CD14-positive monocyte (primary cell): ENCODE measurements around the gene UST. TPM values are rescaled to one million over a fixed set of nuclear protein-coding genes. Genes with fewer than 3 reads are reported as not detected.

Experiments
- DNase-seq, 3 donors: peaks; one replicate each; pipeline ENCODE4 v3.0.0-alpha.2; 2011 to 2022
- H2AFZ ChIP-seq: 2 replicates; pipeline ENCODE4 v1.6.0; 2012; ENCODE audit warnings: mild to moderate bottlenecking, low read depth, low read length, inconsistent platforms; ENCODE audit not compliant: insufficient read depth, poor library complexity, severe bottlenecking
- H3K27ac ChIP-seq, 2 donors: 1 replicate in 1 of 2; 2 replicates in 1 of 2; pipeline ENCODE4 v1.5.1; 2012 to 2013; ENCODE audit warnings: low read length in 2 of 2, control low read depth in 1 of 2, inconsistent platforms in 1 of 2, low read depth in 1 of 2, mild to moderate bottlenecking in 1 of 2
- H3K27me3 ChIP-seq, 2 donors: one replicate each; pipeline versions ENCODE4 v1.6.0 to v1.6.1; 2011 to 2013; ENCODE audit warnings: low read length in 2 of 2; ENCODE audit not compliant: control insufficient read depth in 2 of 2, insufficient read depth in 2 of 2
- H3K36me3 ChIP-seq, 2 donors: replicated peaks in 1 of 2; 1 replicate in 1 of 2; 2 replicates in 1 of 2; pipeline versions ENCODE4 v1.5.1 to v1.6.1; 2012 to 2013; ENCODE audit warnings: low read length in 2 of 2, control low read depth in 1 of 2, inconsistent platforms in 1 of 2, mild to moderate bottlenecking in 1 of 2; ENCODE audit not compliant: insufficient read depth in 2 of 2, control insufficient read depth in 1 of 2
- H3K4me1 ChIP-seq, 2 donors: 1 replicate in 1 of 2; 2 replicates in 1 of 2; pipeline versions ENCODE4 v1.5.1 to v1.6.1; 2012 to 2013; ENCODE audit warnings: low read length in 2 of 2, control low read depth in 1 of 2, inconsistent platforms in 1 of 2, mild to moderate bottlenecking in 1 of 2, moderate library complexity in 1 of 2; ENCODE audit not compliant: insufficient read depth in 2 of 2, control insufficient read depth in 1 of 2
- H3K4me2 ChIP-seq: replicated peaks from 2 replicates; pipeline ENCODE3; 2012; ENCODE audit warnings: low read length, moderate library complexity, mild to moderate bottlenecking; ENCODE audit not compliant: poor library complexity, severe bottlenecking; ENCODE audit errors: extremely low read depth
- H3K4me3 ChIP-seq, 3 experiments: fragments of 200-600 bp in 1 of 3; sonication (generic) in 1 of 3; replicated peaks in 1 of 3; 1 replicate in 2 of 3; 2 replicates in 1 of 3; pipeline ENCODE4 v1.5.1; 2011 to 2013; ENCODE audit warnings: low read length in 3 of 3, mild to moderate bottlenecking in 3 of 3, control low read depth in 2 of 3, low read depth in 2 of 3, inconsistent platforms in 1 of 3, moderate library complexity in 1 of 3
- H3K79me2 ChIP-seq: 2 replicates; pipeline ENCODE4 v1.6.0; 2012; ENCODE audit warnings: mild to moderate bottlenecking, control low read depth, inconsistent platforms, low read length, moderate library complexity; ENCODE audit not compliant: insufficient read depth
- H3K9ac ChIP-seq: 2 replicates; pipeline ENCODE4 v1.6.0; 2017; ENCODE audit warnings: low read length, mild to moderate bottlenecking; ENCODE audit not compliant: insufficient read depth, poor library complexity, severe bottlenecking
- H3K9me3 ChIP-seq, 2 donors: replicated peaks in 1 of 2; 1 replicate in 1 of 2; 2 replicates in 1 of 2; pipeline versions ENCODE4 v1.5.1 to v1.6.1; 2012 to 2013; ENCODE audit warnings: low read length in 2 of 2, control low read depth in 1 of 2; ENCODE audit not compliant: control insufficient read depth in 1 of 2, insufficient read depth in 1 of 2
- H4K20me1 ChIP-seq: 2 replicates; pipeline ENCODE4 v1.6.0; 2012; ENCODE audit warnings: mild to moderate bottlenecking, low read length, control low read depth, moderate library complexity; ENCODE audit not compliant: insufficient read depth
- H3K27ac Mint-ChIP-seq, 7 donors: one replicate each; pipeline ENCODE4 v1.8.0; 2020; ENCODE audit warnings: mild to moderate bottlenecking in 7 of 7, mixed read lengths in 7 of 7, moderate library complexity in 6 of 7, inconsistent platforms in 2 of 7
- H3K27me3 Mint-ChIP-seq, 3 donors: one replicate each; pipeline ENCODE4 v1.8.0; 2021 to 2022; ENCODE audit warnings: low read depth in 3 of 3, mild to moderate bottlenecking in 3 of 3, mixed read lengths in 3 of 3, moderate library complexity in 3 of 3, inconsistent platforms in 1 of 3
- H3K36me3 Mint-ChIP-seq, 2 donors: one replicate each; pipeline ENCODE4 v1.8.0; 2020; ENCODE audit warnings: mixed read lengths in 2 of 2, inconsistent platforms in 1 of 2, mild to moderate bottlenecking in 1 of 2
- H3K4me1 Mint-ChIP-seq: one replicate; pipeline ENCODE4 v1.8.0; 2020; ENCODE audit warnings: mild to moderate bottlenecking, mixed read lengths
- H3K4me3 Mint-ChIP-seq, 2 donors: one replicate each; pipeline ENCODE4 v1.8.0; 2020; ENCODE audit warnings: mild to moderate bottlenecking in 2 of 2, mixed read lengths in 2 of 2, moderate library complexity in 1 of 2
- H3K9me3 Mint-ChIP-seq, 7 donors: one replicate each; pipeline ENCODE4 v1.8.0; 2020 to 2022; ENCODE audit warnings: mixed read lengths in 7 of 7, mild to moderate bottlenecking in 6 of 7, moderate library complexity in 6 of 7, inconsistent platforms in 2 of 7
- CTCF ChIP-seq: fragments of 200-600 bp; IDR thresholded peaks from one replicate; pipeline ENCODE4 v1.8.0; 2022; ENCODE audit warnings: antibody characterized with exemption, mild to moderate bottlenecking
- WGBS: methylation state at CpG from one replicate; pipeline ENCODE4 v1.1.5; 2013; ENCODE audit warnings: missing lambda C conversion rate; ENCODE audit not compliant: insufficient coverage; 5-methylcytosine and 5-hydroxymethylcytosine counted together
- intact Hi-C, 2 donors: fragments of 100-400 bp; cut with micrococcal nuclease; formaldehyde crosslinking; loops; one replicate each; pipeline versions ENCODE4 v1.15.0 to v1.15.1; 2023
- polyA plus RNA-seq, 3 donors: library from polyadenylated mRNA; depleted of rRNA in 1 of 3; unstranded in 2 of 3; stranded (reverse) in 1 of 3; fragments of 300-500 nt in 2 of 3; fragments of >200 nt in 1 of 3; fragmentation: Illumina TruSeq in 2 of 3; gene quantifications; 1 replicate in 2 of 3; 2 replicates in 1 of 3; pipeline ENCODE4 v1.2.3, GENCODE V29; 2012 to 2021

UST gene
- polyA plus RNA-seq, 3 donors = 0.33 to 0.53 (median 0.48) TPM

- no peak overlapping the region for H3K9ac ChIP-seq
- no peak overlapping the region for H3K27ac ChIP-seq
- H4K20me1 ChIP-seq = no peaks in the 10 kb centered on the region
- Mint-ChIP-seq H3K36me3 (no peaks in the 10 kb centered on the region), H3K27me3 (peaks cover 0 to 1% (median 0%) of the 10 kb centered on the region in 3 donors), H3K4me3 (no peak overlapping the region), H3K4me1 (no peaks in the 10 kb centered on the region), H3K9me3 (peaks cover 0 to 1% (median 0%) of the 10 kb centered on the region in 7 donors), H3K27ac (peak overlapping the region in 1 of 7 donors; percentile 11)
- WGBS = no CpG with 5 or more reads among the region's 3 CpGs
- H3K4me2 ChIP-seq = no peak overlapping the region
- DNase-seq = no peak
- H3K9me3 ChIP-seq = no peaks in the 10 kb centered on the region
- H3K4me3 ChIP-seq = no peak overlapping the region
- H3K79me2 ChIP-seq = no peaks in the 10 kb centered on the region
- intact Hi-C loops = no loop called here
- TF ChIP-seq CTCF = no peak
- no peaks in the 10 kb centered on the region for H3K27me3 ChIP-seq
- no peak overlapping the region for H2AFZ ChIP-seq
- no peaks in the 10 kb centered on the region for H3K36me3 ChIP-seq
- no peaks in the 10 kb centered on the region for H3K4me1 ChIP-seq
Measured at GRCh38 chr6:148934961-148935360, 188.1 kb downstream of the UST start.

GRCh38 chr6:148935705-148936435 is 189.0 kb downstream of the UST start:
- DNase-seq = no peak
- Histone ChIP-seq H3K9ac (no peak overlapping the region), H3K4me1 (no peaks in the 10 kb centered on the region), H3K79me2 (no peaks in the 10 kb centered on the region), H3K9me3 (no peaks in the 10 kb centered on the region), H3K4me2 (no peak overlapping the region), H3K27ac (no peak overlapping the region), H3K27me3 (no peaks in the 10 kb centered on the region), H3K4me3 (no peak overlapping the region), H3K36me3 (no peaks in the 10 kb centered on the region), H2AFZ (no peak overlapping the region), H4K20me1 (no peaks in the 10 kb centered on the region)
- Mint-ChIP-seq H3K9me3 (peaks cover 0 to 2% (median 0%) of the 10 kb centered on the region in 7 donors), H3K27ac (no peak overlapping the region), H3K36me3 (no peaks in the 10 kb centered on the region), H3K4me1 (no peaks in the 10 kb centered on the region), H3K27me3 (peaks cover 0 to 1% (median 0%) of the 10 kb centered on the region in 3 donors), H3K4me3 (no peak overlapping the region)
- intact Hi-C loops = no loop called here
- no CpG with 5 or more reads among the region's 7 CpGs for WGBS
- TF ChIP-seq CTCF = no peak
